HL-60/S4 treated with retinoic acid at 250 ng/mL for 4 days and 3 days (cell line): Measurements from ENCODE around the gene SLC41A3.

Source experiments
- in situ Hi-C: fragments of 300-500 bp; cut with MboI; formaldehyde crosslinking; loops from 2 replicates; pipeline ENCODE4 v1.7.0; 2022; ENCODE audit warnings: low sequenced_read_pairs

Gene SLC41A3

GRCh38 chr3:126031981-126032471 lies 51.9 kb downstream of the SLC41A3 start:
- in situ Hi-C loops, result no loop called here

DNA sequence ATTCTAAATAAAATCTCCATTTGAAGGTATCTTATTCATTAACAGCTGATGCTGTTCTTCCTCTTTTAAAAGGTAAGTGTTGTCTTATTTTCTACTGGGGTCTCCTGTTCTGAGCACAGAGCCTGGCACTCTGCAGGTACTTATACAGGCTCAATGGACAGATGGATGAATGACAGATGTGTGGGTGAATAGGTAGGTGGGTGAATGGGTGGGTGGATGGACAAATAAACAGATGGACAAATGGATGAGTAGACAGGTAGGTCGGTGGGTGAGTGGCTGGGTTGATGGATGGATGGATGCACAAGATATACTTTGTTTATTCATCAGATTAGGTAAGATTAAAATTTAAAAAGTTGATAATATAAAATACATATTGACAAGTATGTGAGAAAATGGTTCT lies 53.5 kb downstream of the SLC41A3 start:
- in situ Hi-C loops, result no loop called here

- in situ Hi-C loops, result no loop called here
Observed at GRCh38 chr3:126029241-126029640, 54.7 kb downstream of the SLC41A3 start.

- in situ Hi-C loops, result no loop called here
Observed at GRCh38 chr3:126028096-126028495, 55.8 kb downstream of the SLC41A3 start.

DNA sequence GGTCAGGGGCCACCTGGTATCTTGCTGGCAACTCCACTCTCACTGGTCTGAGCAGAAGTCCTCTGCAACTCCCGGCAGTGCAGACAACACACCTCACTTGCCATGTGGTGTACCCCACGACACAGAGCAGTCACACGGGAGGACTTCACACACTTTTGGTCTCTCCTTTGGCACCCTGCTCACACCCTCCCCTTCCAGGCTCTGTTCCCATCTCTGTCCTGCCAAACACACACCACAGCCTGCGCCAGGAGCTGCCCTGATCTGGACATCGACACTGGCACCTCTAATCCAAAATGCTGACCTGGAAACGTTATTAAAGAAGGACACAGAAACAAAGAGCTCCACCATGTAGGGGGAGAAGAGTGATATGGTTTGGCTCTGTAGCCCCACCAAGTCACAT lies 57.2 kb downstream of the SLC41A3 start:
- in situ Hi-C loops, result no loop called here

DNA sequence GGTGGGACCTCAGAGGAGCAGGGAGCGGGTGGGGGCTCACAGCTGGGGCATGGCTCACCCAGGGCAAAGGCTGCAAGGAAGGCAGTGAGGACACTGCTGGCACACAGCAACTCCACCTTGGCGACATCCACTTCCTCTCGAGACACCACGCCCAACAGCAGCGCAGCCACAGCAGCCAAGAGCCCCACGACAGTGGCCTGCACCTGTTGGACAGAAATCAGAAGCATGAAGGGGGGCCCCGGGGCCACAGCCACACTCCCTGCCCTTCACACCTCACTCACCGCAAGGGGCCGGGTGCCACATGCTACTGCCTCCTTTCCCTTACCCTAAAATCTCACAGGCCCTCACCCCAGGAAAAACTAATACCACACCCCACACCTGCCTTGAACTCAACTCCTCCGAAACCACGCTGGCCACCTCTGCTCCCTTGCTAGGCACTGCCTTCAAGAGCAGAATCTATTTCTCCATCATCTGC lies 57.6 kb downstream of the SLC41A3 start:
- in situ Hi-C loops, result no loop called here

DNA sequence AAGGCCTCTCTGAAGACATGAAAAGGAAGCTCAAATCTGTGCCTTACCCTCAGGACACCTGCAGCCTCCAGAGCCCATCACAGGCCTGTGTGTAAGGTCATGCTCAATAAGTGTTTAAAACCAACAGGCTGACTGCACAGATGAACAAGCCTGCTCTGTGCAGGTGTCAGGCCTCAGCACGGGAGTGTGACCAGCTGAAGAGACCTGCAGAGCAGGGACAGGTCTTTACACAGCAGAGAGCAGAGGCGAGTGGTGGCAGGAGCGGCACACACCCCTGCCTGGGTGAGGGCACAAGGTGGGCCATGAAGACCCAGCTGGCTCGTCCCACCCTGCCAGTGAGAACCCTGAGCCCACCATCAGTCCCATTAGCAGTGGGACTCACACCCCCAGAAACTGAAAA lies 58.1 kb downstream of the SLC41A3 start:
- in situ Hi-C loops, result no loop called here

DNA sequence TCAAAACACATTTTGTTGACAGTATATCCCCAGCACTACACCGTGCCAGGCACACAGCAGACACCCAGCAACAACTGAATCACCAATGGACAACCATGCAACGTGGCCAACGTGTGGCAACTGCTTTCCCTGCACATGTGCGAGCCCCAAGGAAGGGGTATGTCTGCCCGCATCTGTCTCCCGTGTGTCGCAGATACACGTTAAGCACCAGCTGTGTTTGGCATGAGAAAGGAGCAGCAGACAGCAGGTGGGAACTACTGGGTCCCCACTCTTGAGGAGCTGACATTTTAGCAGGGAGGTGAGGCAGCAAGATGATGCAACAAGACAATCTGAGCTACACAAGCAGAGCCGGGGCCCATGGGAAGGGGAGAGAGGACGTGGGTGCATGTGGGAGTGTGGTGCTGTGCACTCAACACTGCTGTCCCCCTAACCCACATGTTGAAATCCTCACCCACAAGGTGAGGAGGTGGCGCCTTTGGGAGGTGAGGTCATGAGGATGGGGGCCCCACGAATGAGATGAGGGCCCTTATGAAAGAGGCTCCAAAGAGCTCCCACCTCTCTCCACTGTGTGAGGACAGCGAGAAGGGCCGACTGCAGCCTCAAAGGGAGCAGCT lies 58.7 kb downstream of the SLC41A3 start:
- in situ Hi-C loops, result no loop called here

DNA sequence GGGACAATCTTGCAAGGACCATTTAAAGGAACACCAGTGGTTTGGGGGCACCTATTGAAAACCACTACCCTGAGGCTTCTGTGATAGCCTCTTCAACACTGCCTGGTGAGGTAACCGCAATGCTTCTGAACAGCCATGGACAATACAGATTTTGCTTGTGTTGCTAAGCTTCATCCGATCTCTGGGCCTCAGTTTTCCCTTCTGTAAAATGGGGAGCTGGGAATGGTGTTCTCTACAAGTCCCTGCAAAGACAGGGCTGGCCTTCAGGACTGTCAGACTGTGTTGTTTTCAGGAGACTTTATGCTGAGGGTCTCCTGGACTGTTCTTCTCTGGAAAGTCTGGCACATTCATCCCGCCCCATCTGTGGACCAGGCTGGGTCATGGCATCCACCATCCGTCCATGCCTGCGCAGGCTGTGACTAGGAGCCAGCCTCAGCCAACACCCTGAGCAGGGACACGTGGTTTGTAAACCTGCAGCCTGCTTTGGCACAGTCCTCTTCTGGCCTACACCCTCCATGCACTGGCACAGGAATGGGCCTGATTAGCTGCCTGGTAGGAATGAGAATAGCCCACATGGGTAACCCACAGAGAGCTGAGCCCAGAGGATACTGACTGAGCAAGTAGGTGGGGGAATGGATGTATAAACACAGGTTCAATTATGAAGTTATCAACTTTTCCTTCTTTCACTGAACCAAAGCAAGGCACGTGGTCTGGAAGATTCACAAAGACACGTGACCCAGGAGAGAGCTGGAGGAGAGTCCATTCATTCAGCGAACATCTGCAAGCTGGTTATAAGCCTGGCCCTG lies 59.7 kb downstream of the SLC41A3 start:
- in situ Hi-C loops, result no loop called here

DNA sequence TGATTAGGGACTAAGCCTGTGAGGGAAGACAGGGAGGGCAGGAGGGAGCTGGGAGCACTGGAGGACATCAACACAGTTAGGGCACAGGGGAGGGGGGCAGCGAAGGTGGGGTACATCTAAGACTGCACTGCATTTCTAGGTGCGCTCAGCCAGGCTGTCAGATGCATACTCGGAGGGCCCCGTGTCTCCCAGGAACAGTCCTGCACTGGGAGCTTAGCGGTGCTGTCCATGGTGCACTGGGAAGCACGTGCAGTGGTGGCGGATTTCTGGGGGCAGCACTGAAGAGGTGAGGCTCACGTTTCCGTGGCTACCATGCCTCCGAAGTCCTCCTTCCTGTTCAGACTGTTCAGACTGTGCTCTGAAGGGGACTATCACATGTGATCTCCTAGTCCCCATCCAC lies 60.5 kb downstream of the SLC41A3 start:
- in situ Hi-C loops, result no loop called here

- in situ Hi-C loops, result no loop called here
Observed at GRCh38 chr3:126022741-126023359, 61.1 kb downstream of the SLC41A3 start.

GRCh38 chr3:126021702-126022101 lies 62.2 kb downstream of the SLC41A3 start:
- in situ Hi-C loops, result no loop called here

DNA sequence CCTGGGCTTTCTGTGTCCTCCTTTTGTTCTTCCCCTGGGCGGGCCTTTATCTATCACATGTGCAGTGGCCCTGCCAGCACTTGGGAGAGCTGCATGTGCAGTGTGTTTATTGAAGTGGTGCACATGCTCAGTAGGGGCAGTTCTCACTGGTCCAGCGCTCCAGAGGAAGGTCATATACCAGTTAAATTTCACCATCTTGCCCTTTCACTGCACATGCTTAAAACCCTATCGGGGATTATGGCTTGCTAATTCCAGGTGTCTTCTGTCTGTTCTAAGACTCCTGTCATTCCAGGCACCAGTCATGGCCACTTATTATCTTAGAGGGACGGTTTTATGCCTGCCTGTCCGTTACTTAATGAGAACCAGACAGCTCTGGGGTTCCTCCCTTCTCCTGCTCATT lies 62.7 kb downstream of the SLC41A3 start:
- in situ Hi-C loops, result no loop called here

- in situ Hi-C loops, result no loop called here
Observed at GRCh38 chr3:126019683-126020082, 64.2 kb downstream of the SLC41A3 start.

GRCh38 chr3:126018995-126019394 lies 64.9 kb downstream of the SLC41A3 start:
- in situ Hi-C loops, result no loop called here

- in situ Hi-C loops, result no loop called here
Observed at GRCh38 chr3:126018545-126018944, 65.4 kb downstream of the SLC41A3 start.

GRCh38 chr3:126017362-126017761 lies 66.6 kb downstream of the SLC41A3 start:
- in situ Hi-C loops, result no loop called here

- in situ Hi-C loops, result no loop called here
Observed at GRCh38 chr3:126016616-126017015, 67.3 kb downstream of the SLC41A3 start.

GRCh38 chr3:126015075-126015474 lies 68.8 kb downstream of the SLC41A3 start:
- in situ Hi-C loops, result no loop called here

GRCh38 chr3:126014252-126014651 lies 69.7 kb downstream of the SLC41A3 start:
- in situ Hi-C loops, result no loop called here

DNA sequence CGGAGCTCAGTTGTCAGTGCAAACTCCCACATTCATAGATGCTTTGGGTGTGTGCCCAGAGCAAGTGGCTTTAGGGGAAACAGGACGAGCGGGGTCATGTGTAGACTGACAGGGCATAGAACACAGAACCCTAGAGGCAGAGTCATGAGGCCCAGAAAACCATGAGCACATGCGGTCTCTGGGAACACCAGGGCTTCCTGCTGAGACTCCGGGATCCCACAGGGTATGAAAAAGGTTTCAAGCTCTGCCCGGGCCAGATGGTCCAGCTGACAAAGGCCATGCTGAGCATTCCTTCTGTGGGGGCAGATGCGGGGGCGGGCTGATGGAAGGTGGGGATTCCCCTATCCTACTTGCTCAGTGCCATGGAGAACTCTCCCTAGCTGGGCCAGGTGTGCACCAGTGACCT lies 70.2 kb downstream of the SLC41A3 start:
- in situ Hi-C loops, result no loop called here

- in situ Hi-C loops, result no loop called here
Observed at GRCh38 chr3:126009181-126009580, 74.7 kb downstream of the SLC41A3 start.
